HCT116 (cell line): ENCODE results near the gene WNT11.

Experiments used
- CTCF ChIP-seq, 3 experiments: fragments of 200-600 bp in 1 of 3; sonication (generic) in 1 of 3; IDR thresholded peaks in 2 of 3; conservative IDR thresholded peaks in 1 of 3; 2 replicates each; pipeline ENCODE4 v1.5.1; 2012 to 2017; ENCODE audit warnings: low read depth in 2 of 3, low read length in 2 of 3, antibody characterized with exemption in 1 of 3, borderline replicate concordance in 1 of 3, control low read depth in 1 of 3, mild to moderate bottlenecking in 1 of 3, mixed read lengths in 1 of 3, mixed run types in 1 of 3, moderate library complexity in 1 of 3; ENCODE audit not compliant: insufficient read depth in 1 of 3
- EZH2phosphoT487 ChIP-seq: fragments of 200-600 bp; IDR thresholded peaks from 2 replicates; pipeline ENCODE4 v1.6.1; 2018; ENCODE audit warnings: antibody characterized with exemption, borderline replicate concordance
- POLR2A ChIP-seq: IDR thresholded peaks from 2 replicates; pipeline ENCODE4 v1.7.0; 2011; ENCODE audit warnings: borderline replicate concordance; ENCODE audit not compliant: insufficient read depth, insufficient read length; ENCODE audit errors: extremely low read depth
- POLR2AphosphoS5 ChIP-seq: IDR thresholded peaks from 2 replicates; pipeline ENCODE4 v1.6.1; 2011; ENCODE audit warnings: mild to moderate bottlenecking, low read depth, low read length, moderate library complexity
- SIN3A ChIP-seq: IDR thresholded peaks from 2 replicates; pipeline ENCODE4 v1.6.1; 2012; ENCODE audit warnings: low read depth
- YY1 ChIP-seq: IDR thresholded peaks from 2 replicates; pipeline ENCODE4 v1.6.1; 2011; ENCODE audit warnings: low read length, low read depth, moderate library complexity, mild to moderate bottlenecking; ENCODE audit not compliant: insufficient replicate concordance; ENCODE audit errors: extremely low read depth

DNA sequence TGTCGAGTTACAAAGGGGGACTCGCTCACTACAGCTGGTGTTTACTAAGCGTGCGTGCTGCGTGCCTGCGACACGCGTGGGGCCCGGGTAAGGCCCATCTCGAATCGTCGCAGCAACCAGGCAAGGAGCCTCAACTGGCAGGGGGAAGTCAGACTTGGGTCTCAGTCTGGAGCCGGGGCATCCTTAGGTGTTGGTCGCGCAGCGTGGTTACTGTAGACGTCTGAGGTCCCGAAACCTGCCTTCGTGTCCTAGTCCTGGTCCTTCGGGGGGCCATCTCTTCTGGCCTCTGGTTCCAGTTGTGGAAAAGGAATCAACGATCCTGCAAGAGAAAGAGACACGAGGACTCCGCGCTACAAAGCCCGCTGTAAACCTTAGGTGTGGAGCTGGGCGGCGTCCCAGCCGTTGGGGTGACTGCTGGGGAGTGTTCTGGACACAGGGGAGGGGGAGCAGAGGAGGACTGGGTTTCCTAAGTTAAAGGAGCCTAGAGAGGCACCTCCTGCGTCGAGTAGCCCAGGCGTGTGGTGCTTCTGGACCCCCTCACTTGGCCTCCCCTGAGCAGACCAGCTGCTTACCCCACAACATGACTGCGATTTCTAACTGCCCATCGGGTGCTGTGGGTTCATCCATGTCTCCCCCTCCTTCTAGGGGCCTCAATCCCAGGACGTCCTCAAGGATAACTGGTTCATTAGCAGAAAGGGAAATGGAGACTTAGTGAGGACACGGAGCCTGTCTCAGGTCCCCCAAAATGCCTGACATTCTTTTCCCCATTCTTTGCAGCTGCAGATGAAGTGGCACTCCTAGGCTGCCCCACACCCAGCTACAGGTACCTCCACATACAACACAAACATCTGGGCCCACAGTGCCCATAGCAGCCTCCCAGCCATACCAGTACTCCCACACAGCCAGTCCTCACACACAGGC lies 4.9 kb upstream of the WNT11 start:
- TF ChIP-seq SIN3A (no peak), CTCF (IDR thresholded peaks at IDR 0.05 in 2 of 3, conservative IDR thresholded peaks at IDR 0.05 in 1 of 3; ENCODE audit: borderline replicate concordance in 1 of 3, insufficient read depth in 1 of 3, low read depth in 2 of 3, low read length in 2 of 3) (no peak), YY1 (no peak), POLR2A (no peak), EZH2phosphoT487 (no peak), POLR2AphosphoS5 (no peak)
